OCI-LY3 (cell line): ENCODE data around the gene DLK1.

Experiments used
- CTCF ChIP-seq: fragments of 200-600, 300-600 bp; sonication (generic); IDR thresholded peaks from 2 replicates; pipeline ENCODE4 v1.5.1; 2014; ENCODE audit warnings: antibody characterized with exemption, low read length, low read depth
- EZH2phosphoT487 ChIP-seq: fragments of 200-600 bp; shearing (Covaris generic); IDR thresholded peaks from 2 replicates; pipeline ENCODE4 v1.6.1; 2018; ENCODE audit warnings: antibody characterized with exemption, mixed run types, low read depth

DNA sequence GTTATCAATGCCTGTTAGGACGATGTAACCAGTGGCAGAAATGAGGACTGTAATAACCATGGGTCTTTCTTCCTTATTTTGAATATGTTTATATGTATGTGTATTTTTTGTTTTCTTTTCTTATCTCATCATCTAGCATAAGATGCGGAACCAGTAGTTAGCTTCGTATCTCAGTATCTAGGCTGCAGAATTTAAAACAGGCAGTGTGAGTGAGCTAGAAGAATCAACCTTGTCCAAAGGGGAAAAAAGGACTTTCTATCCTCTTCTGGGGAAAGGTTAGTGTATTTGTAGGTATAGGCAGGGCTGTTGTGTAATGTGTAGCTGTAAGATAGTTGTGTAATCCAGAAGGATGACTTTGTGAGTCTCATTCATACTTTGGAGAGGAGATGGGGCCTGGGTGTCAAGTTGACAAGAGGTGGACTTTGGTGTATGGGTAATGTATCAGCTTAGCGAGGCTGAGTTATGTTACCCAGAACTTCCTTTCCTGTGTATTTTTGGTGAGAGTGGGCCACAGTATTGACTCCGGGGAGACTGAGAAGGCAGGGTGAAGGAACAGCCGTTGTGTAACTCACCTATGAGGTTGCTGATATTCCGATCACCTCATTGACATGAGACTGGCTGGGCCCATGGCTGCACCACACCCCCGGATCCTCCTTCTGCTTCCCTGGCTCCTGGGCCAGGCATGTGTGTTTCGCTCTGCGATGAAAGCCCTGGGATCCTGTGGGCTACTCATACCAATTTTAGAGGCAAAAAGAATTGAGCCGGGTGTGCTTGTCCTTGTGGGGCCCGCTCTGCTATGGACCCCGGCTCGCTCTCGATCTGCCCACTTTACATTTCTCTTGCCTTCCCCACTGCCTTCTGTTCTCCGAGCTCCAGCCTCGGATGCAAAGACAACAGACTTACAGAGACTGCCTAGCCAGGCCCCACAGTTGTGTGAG lies 24.3 kb downstream of the DLK1 start:
- no peak for TF ChIP-seq EZH2phosphoT487
- no peak for TF ChIP-seq CTCF
